GM13976 (cell line): ENCODE measurements around the gene IFNGR1.
"Not testable (repeated sequence)": the region's sequence is repeated elsewhere in the genome, so short reads cannot be mapped to it uniquely, and the experiment has no call there.

Experiments
- DNase-seq: peaks from one replicate; pipeline ENCODE4 v3.0.0; 2012; ENCODE audit warnings: low spot score
- CTCF ChIP-seq: IDR thresholded peaks from 2 replicates; pipeline ENCODE4 v1.5.1; 2012; ENCODE audit warnings: borderline replicate concordance, mild to moderate bottlenecking; ENCODE audit not compliant: insufficient read depth; ENCODE audit errors: extremely low read depth, missing control alignments, control extremely low read depth
- in situ Hi-C: fragments of 300-500 bp; cut with MboI; formaldehyde crosslinking; loops from one replicate; pipeline ENCODE4 v1.12.0; 2022; ENCODE audit warnings: low sequenced_read_pairs, mixed read lengths, inconsistent platforms; ENCODE audit not compliant: unreplicated experiment

IFNGR1 gene

GRCh38 chr6:137261361-137261760 is 42.2 kb upstream of the IFNGR1 start:
- TF ChIP-seq CTCF = no peak
- no peak for DNase-seq
- in situ Hi-C loops = no loop called here

DNA sequence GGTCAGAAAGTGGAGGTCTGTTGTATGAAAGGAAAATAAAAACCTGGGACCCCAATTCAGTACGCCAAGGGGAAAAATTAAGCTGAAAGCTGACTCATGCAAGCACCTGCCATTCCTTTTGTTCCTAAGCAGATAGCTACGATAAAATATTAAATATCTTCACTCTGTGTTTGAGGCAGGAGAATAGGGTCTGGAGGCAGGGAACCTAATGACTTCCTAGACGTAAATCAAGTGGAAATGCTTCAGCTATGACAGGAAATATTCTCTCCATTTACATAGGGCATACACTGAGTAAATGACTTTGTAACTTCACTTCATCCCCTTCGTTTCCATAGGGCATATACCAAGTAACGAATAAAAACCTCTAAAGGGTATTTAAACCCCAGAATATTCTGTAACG is 41.0 kb upstream of the IFNGR1 start:
- no peak for DNase-seq
- no peak for TF ChIP-seq CTCF
- in situ Hi-C loops = no loop called here

DNA sequence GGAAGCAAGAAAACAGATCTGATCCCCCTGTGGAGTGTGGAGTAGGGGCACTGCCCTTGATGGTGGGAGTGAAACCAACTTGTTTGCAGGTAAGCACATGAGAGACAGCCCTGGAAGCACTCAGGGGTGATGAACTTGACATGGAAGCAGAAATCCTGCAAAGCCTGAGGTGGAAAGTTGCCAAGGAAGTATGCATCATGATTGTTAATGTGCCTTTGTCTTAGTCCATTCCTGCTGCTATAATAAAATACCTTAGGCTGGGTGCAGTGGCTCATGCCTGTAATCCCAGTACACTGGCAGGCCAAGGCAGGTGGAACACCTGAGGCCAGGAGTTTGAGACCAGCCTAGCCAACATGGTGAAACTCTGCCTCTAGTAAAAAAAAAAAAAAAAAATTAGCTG is 40.2 kb upstream of the IFNGR1 start:
- DNase-seq = no peak
- in situ Hi-C loops = no loop called here
- no peak for TF ChIP-seq CTCF

DNA sequence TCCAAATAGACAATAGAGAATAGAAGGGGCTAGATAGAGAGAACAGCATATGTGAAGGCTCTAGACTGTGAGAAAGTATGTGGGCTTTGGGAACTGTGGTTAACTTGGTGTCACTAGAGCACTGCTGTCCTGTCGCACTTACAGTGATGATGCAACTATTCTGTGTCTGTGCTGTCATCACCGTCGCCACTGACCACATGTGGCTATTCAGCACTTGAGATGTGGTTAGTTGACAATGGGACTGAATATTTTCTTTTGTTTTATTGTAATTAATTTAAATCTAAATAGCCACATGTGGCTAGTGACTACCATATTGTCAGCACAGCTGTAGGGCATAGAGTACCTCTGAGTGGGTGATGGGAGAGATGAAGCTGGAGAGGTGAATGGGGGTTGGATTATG is 39.0 kb upstream of the IFNGR1 start:
- in situ Hi-C loops = no loop called here
- DNase-seq = peak; percentile 34
- TF ChIP-seq CTCF = no peak

DNA sequence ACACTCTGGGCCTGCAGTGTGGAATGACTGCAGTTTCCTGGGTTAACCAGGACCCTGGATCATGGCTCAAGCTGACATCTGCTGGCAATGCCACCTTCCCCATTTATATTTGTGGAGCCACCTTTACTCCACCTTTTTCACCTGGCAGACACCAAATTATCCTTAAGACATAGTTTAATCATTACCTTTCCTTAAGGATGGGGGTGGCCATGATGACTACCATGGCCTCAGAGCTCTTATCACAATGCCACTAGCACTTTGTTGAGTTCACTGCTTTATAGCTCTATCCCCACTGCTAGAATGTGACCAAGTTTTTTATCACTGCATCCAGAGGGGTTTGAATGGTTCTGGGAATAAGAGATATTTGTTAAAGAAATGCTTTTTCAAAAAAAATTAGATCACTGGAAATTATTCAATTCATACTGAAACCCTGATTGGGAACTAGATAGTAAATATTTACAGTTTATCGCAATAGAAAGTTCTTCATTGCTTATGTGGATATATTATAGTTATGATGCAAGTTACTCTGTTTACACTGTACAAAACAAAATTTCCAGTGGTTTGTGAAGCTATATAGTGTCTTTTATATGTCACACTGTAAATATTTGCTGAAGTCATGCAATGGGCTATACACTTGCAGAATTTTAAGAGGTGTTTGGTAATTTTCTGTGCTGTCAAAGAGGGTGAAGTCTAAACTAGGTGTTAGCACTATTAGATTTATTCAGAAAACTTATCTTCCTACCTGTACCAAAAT is 37.3 kb upstream of the IFNGR1 start:
- DNase-seq = no peak
- TF ChIP-seq CTCF = no peak
- in situ Hi-C loops = no loop called here

- no peak for DNase-seq
- in situ Hi-C loops = no loop called here
- no peak for TF ChIP-seq CTCF
Measured at GRCh38 chr6:137254966-137255365, 35.8 kb upstream of the IFNGR1 start.

- DNase-seq, in situ Hi-C loops: not testable (repeated sequence)
Measured at GRCh38 chr6:137254430-137254829, 35.2 kb upstream of the IFNGR1 start.
